H1 (cell line): ENCODE data around the gene CREBBP. TPM values are rescaled to one million over a fixed set of nuclear protein-coding genes. Genes with fewer than 3 reads are reported as not detected.

Experiments used
- CBX8 ChIP-seq: fragments of 300-800, 300-1000 bp; sonication (generic); IDR thresholded peaks from 2 replicates; pipeline ENCODE4 v1.7.1; 2016; ENCODE audit warnings: low read depth, low read length, borderline replicate concordance
- CHD2 ChIP-seq: IDR thresholded peaks from 2 replicates; pipeline ENCODE4 v1.6.1; 2012; ENCODE audit warnings: low read length, improper control_type of control experiment
- CHD7 ChIP-seq: fragments of 300-600 bp; sonication (generic); IDR thresholded peaks from 2 replicates; pipeline ENCODE4 v1.7.1; 2012; ENCODE audit warnings: low read length, moderate library complexity, mild to moderate bottlenecking, inconsistent platforms; ENCODE audit not compliant: insufficient replicate concordance
- E2F6 ChIP-seq: IDR thresholded peaks from 2 replicates; pipeline ENCODE4 v1.6.1; 2012; ENCODE audit warnings: inconsistent platforms
- EP300 ChIP-seq, 2 experiments: IDR thresholded peaks; 1 replicate in 1 of 2; 2 replicates in 1 of 2; pipeline ENCODE4 v1.6.1; 2011 to 2012; ENCODE audit warnings: low read depth in 2 of 2, low read length in 2 of 2, mild to moderate bottlenecking in 2 of 2, borderline replicate concordance in 1 of 2, inconsistent platforms in 1 of 2, moderate library complexity in 1 of 2
- GABPA ChIP-seq: IDR thresholded peaks from 2 replicates; pipeline ENCODE4 v1.6.1; 2011; ENCODE audit warnings: mild to moderate bottlenecking, low read length, moderate library complexity, borderline replicate concordance; ENCODE audit not compliant: insufficient read depth
- MAX ChIP-seq: IDR thresholded peaks from 2 replicates; pipeline ENCODE4 v1.6.1; 2012; ENCODE audit warnings: inconsistent platforms
- POU5F1 ChIP-seq: IDR thresholded peaks from 2 replicates; pipeline ENCODE4 v1.6.1; 2011; ENCODE audit warnings: low read depth, mild to moderate bottlenecking, low read length, moderate library complexity
- SUZ12 ChIP-seq: fragments of 200-600 bp; sonication (generic); IDR thresholded peaks from 2 replicates; pipeline ENCODE4 v1.6.1; 2012; ENCODE audit warnings: mild to moderate bottlenecking, inconsistent platforms, low read length, moderate library complexity, mixed read lengths
- polyA plus RNA-seq, 7 experiments: library from polyadenylated mRNA; depleted of rRNA in 3 of 7; stranded (reverse) in 5 of 7; unstranded in 2 of 7; fragments of >200 nt in 5 of 7; fragments of 200-250 nt in 2 of 7; gene quantifications; 1 replicate in 5 of 7; 2 replicates in 1 of 7; 4 replicates in 1 of 7; pipeline versions ENCODE4 v1.2.1 to v1.2.3, GENCODE V29; 2011 to 2013; ENCODE audit warnings: missing spikeins in 2 of 7, mixed read lengths in 2 of 7
- total RNA-seq: library from RNA; stranded (reverse); fragmentation: NEBNext Ultra II Directional; extraction: Animal tissue kit (Norgen Biotek cat#: 25700); gene quantifications from 2 replicates; pipeline ENCODE4 v1.2.1, GENCODE V29; 2021

CREBBP gene
- total and polyA plus RNA-seq, 2 of the 8 experiments (the other 6 are each of a cell fraction or from before 2014, with no cell fraction given): 10.0 to 60.1 TPM

- TF ChIP-seq CHD7 (no peak), CHD2 (no peak), E2F6 (no peak), MAX (no peak), POU5F1 (no peak), EP300 (IDR thresholded peaks at IDR 0.05; ENCODE audit: borderline replicate concordance in 1 of 2, low read depth in 2 of 2, low read length in 2 of 2) (no peak), GABPA (no peak), SUZ12 (no peak), CBX8 (no peak)
Measured at GRCh38 chr16:3872216-3872895, 8.2 kb downstream of the CREBBP start (continued).
